NCI-H82 treated with DMSO at 0.1 percent for 48 hours (cell line): ENCODE results near the gene CEP295NL.

ENCODE experiments used
- DNase-seq: peaks from one replicate; lab custom pipeline; 2025; ENCODE audit not compliant: unreplicated experiment; lab: John Stamatoyannopoulos, UW

CEP295NL gene

DNA sequence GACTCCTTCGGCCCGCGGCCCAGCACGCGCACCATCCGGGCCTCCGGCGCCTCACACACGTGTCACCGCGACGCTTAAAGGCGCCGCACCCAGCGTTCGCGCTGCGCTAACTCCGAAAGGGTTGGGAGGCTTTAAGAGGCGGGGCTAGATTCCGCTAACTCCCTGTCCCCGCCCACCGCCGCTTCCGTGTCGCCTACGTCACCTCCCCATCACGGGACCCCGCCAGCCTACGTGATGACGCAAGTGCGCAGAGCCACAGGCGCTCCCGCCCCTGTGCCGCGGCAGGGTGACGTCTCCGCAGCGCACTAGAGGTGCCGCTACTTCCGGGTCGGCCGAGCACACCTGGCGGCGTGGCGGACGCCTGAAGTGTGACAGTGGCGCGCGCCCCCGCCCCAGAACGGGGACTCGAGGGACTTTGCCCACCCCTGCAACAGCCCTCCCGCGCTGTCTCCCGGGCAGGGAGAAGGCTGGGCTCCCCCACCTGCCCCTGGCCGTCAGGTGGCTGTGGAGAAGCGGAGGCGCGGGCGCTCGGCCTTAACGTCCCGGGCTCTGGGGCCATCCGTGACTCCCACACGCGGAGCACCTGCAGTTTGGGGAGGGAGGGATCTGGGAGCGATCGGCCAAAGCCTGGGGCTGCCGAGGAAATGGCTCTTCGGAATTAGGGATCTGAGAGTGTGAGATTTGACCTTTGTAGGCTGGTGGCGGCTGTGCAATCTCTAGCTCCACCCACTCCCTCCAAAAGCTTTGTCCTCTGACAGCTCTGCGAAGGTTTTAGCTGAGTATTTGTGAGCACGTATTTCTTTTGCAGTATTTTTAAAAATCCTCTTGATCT is 62.0 kb downstream of the CEP295NL start, which contains the start of gene USP36:
TSS of gene USP36 (minus strand) at position 35 of the 832 bp plus-strand sequence. CDS start 4,451 bp downstream, outside the sequence.
- DNase-seq, result peak; percentile 93
